HG02571 (cell line): Measurements from ENCODE around the gene KLLN.
"Not testable (repeated sequence)": the region's sequence is repeated elsewhere in the genome, so short reads cannot be mapped to it uniquely, and the experiment has no call there.

Experiments
- ATAC-seq: cut with Tn5 transposase; IDR thresholded peaks from one replicate; pipeline ENCODE4 v1.9.1; 2021; ENCODE audit warnings: mild to moderate bottlenecking, moderate library complexity; ENCODE audit not compliant: unreplicated experiment

Gene KLLN

GRCh38 chr10:87843714-87844113, 19.6 kb downstream of the KLLN start:
- no peak for ATAC-seq

- ATAC-seq, result no peak
Observed at GRCh38 chr10:87842776-87843497, 20.4 kb downstream of the KLLN start.

- no peak for ATAC-seq
Observed at GRCh38 chr10:87842220-87842641, 21.1 kb downstream of the KLLN start.

GRCh38 chr10:87841186-87841585, 22.1 kb downstream of the KLLN start:
- no peak for ATAC-seq

GRCh38 chr10:87838650-87839049, 24.7 kb downstream of the KLLN start:
- no peak for ATAC-seq

- no peak for ATAC-seq
Observed at GRCh38 chr10:87837445-87837844, 25.9 kb downstream of the KLLN start.

- no peak for ATAC-seq
Observed at GRCh38 chr10:87836098-87836497, 27.2 kb downstream of the KLLN start.

GRCh38 chr10:87829986-87830729, 33.2 kb downstream of the KLLN start:
- ATAC-seq, result no peak

- ATAC-seq, result not testable (repeated sequence)
Observed at GRCh38 chr10:87829051-87829450, 34.3 kb downstream of the KLLN start.

GRCh38 chr10:87827681-87828080, 35.7 kb downstream of the KLLN start:
- no peak for ATAC-seq

GRCh38 chr10:87826653-87827052, 36.7 kb downstream of the KLLN start:
- no peak for ATAC-seq

- no peak for ATAC-seq
Observed at GRCh38 chr10:87819289-87819585, 44.1 kb downstream of the KLLN start.

GRCh38 chr10:87818505-87819288, 44.6 kb downstream of the KLLN start:
- peak; percentile 55 for ATAC-seq

GRCh38 chr10:87817609-87818504, 45.5 kb downstream of the KLLN start, which contains the start of gene ATAD1:
Gene ATAD1, minus strand, starts transcription at chr10:87818226. Its CDS starts 3,627 bp downstream, at chr10:87814599.
- ATAC-seq, result peak; percentile 72

GRCh38 chr10:87816898-87817608, 46.3 kb downstream of the KLLN start:
- no peak for ATAC-seq

GRCh38 chr10:87816163-87816897, 47.0 kb downstream of the KLLN start:
- ATAC-seq, result no peak
